NCI-H2227 treated with DMSO at 0.1 percent for 48 hours (cell line): ENCODE measurements around the gene ECI2.

Experiments used
- DNase-seq: peaks from one replicate; lab custom pipeline; 2025; lab: John Stamatoyannopoulos, UW

Gene ECI2

GRCh38 chr6:4134841-4135664 lies at the start of gene ECI2:
Gene ECI2 (minus strand): TSS chr6:4135575. CDS start chr6:4135560, 15 bp downstream.
- peak; percentile 91 for DNase-seq

- no peak for DNase-seq
Measured at GRCh38 chr6:4180652-4181255, 45.4 kb upstream of the ECI2 start.

- DNase-seq, result no peak
Measured at GRCh38 chr6:4179960-4180651, 44.7 kb upstream of the ECI2 start.

GRCh38 chr6:4178737-4179333 lies 43.5 kb upstream of the ECI2 start:
- no peak for DNase-seq

- DNase-seq, result no peak
Measured at GRCh38 chr6:4176907-4177306, 41.5 kb upstream of the ECI2 start.

- DNase-seq, result no peak
Measured at GRCh38 chr6:4174042-4174441, 38.7 kb upstream of the ECI2 start.

- no peak for DNase-seq
Measured at GRCh38 chr6:4172368-4172767, 37.0 kb upstream of the ECI2 start.

- DNase-seq, result no peak
Measured at GRCh38 chr6:4170297-4170696, 34.9 kb upstream of the ECI2 start.

GRCh38 chr6:4169028-4169789 lies 33.8 kb upstream of the ECI2 start:
- DNase-seq, result no peak

- no peak for DNase-seq
Measured at GRCh38 chr6:4167833-4168232, 32.5 kb upstream of the ECI2 start.

GRCh38 chr6:4167123-4167522 lies 31.7 kb upstream of the ECI2 start:
- DNase-seq, result no peak

GRCh38 chr6:4164456-4164855 lies 29.1 kb upstream of the ECI2 start:
- no peak for DNase-seq

GRCh38 chr6:4164117-4164442 lies 28.7 kb upstream of the ECI2 start:
- DNase-seq, result no peak

- no peak for DNase-seq
Measured at GRCh38 chr6:4163408-4164116, 28.2 kb upstream of the ECI2 start.

- no peak for DNase-seq
Measured at GRCh38 chr6:4162370-4162769, 27.0 kb upstream of the ECI2 start.

GRCh38 chr6:4159491-4159890 lies 24.1 kb upstream of the ECI2 start:
- DNase-seq, result no peak

GRCh38 chr6:4157506-4157905 lies 22.1 kb upstream of the ECI2 start:
- DNase-seq, result no peak

GRCh38 chr6:4155848-4156466 lies 20.6 kb upstream of the ECI2 start:
- peak; percentile 81 for DNase-seq

- DNase-seq, result no peak
Measured at GRCh38 chr6:4153514-4153985, 18.2 kb upstream of the ECI2 start.

GRCh38 chr6:4145083-4145482 lies 9.7 kb upstream of the ECI2 start:
- no peak for DNase-seq

GRCh38 chr6:4139272-4139671 lies 3.9 kb upstream of the ECI2 start:
- peak; percentile 61 for DNase-seq
